Measurements from ENCODE around the gene ZNF407.

The ZNF407 gene

DNA sequence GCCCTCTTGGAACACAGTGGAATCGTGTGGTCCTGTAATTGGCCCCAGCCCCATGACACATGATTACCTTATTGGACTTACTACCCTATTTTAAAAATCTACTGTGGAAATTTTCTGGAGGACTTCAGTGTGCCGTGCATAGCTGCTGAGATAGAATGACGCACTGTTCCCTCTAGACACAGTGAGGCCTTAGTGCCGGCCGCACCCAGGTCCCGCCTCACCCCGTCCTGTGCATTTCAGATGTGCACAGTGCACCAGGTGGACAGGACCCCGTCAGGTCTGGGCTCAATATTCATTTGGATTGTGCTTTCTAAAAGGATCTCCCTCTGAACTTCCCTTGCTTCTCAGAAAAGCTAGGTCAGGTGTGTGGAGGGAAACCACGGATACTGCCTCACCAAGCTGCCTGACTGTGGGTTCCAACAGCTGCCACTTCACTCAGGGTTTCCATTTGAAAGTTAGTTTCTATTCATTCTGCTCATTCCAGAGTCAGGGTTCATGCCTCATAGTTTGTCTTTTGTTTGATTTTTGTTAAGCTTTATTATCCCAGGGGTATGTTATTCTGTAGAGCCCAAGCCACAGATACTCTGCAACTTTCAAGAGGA lies 455.5 kb downstream of the ZNF407 start:
- H3K9ac ChIP-seq: no peak overlapping the region
- no peak overlapping the region for H2AFZ ChIP-seq (ENCODE audit: low read depth)
- no peaks in the 10 kb centered on the region for H4K20me1 ChIP-seq (ENCODE audit: insufficient read depth)
- H3K4me1 ChIP-seq (ENCODE audit: low read depth, poor library complexity, severe bottlenecking): no peaks in the 10 kb centered on the region
- H3K27me3 ChIP-seq (ENCODE audit: insufficient read depth, low read depth): no peaks in the 10 kb centered on the region
- no peak overlapping the region for H3K4me2 ChIP-seq
- TF ChIP-seq, protein P1, sequence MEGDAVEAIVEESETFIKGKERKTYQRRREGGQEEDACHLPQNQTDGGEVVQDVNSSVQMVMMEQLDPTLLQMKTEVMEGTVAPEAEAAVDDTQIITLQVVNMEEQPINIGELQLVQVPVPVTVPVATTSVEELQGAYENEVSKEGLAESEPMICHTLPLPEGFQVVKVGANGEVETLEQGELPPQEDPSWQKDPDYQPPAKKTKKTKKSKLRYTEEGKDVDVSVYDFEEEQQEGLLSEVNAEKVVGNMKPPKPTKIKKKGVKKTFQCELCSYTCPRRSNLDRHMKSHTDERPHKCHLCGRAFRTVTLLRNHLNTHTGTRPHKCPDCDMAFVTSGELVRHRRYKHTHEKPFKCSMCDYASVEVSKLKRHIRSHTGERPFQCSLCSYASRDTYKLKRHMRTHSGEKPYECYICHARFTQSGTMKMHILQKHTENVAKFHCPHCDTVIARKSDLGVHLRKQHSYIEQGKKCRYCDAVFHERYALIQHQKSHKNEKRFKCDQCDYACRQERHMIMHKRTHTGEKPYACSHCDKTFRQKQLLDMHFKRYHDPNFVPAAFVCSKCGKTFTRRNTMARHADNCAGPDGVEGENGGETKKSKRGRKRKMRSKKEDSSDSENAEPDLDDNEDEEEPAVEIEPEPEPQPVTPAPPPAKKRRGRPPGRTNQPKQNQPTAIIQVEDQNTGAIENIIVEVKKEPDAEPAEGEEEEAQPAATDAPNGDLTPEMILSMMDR (conservative IDR thresholded peaks at IDR 0.05; ENCODE audit: low read depth, low read length): no peak
- H3K79me2 ChIP-seq (ENCODE audit: insufficient read depth, low read depth): no peaks in the 10 kb centered on the region
- H3K4me3 ChIP-seq (IDR thresholded peaks at IDR 0.05; ENCODE audit: insufficient read depth, low read depth, low read length): no peak overlapping the region
- no peak overlapping the region for H3K27ac ChIP-seq
- H3K36me3 ChIP-seq (ENCODE audit: insufficient read depth): no peaks in the 10 kb centered on the region

DNA sequence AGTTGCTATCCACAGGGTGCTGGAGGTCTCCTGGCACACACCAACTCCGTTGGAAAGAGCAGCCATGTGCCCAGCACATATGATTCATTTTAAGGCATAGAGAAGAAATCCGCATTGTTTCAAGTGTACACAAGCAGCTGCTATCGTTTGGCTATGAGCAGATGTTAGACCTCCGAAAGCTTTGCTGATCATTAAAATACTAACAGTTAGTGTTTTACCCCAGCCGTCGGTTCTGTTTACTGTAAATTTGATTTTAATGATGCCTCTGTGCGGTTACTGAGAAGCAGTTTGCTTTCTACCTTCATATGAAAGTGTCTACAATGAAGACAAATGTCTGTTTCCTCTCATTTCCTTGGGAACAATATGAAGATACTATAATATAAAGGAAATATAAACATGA lies 456.4 kb downstream of the ZNF407 start:
- Histone ChIP-seq H3K4me3 (IDR thresholded peaks at IDR 0.05; ENCODE audit: insufficient read depth, low read depth, low read length) (no peak overlapping the region), H2AFZ (ENCODE audit: low read depth) (no peak overlapping the region), H3K4me2 (no peak overlapping the region), H3K27ac (no peak overlapping the region), H3K4me1 (ENCODE audit: low read depth, poor library complexity, severe bottlenecking) (no peaks in the 10 kb centered on the region), H3K9ac (no peak overlapping the region), H4K20me1 (ENCODE audit: insufficient read depth) (no peaks in the 10 kb centered on the region), H3K27me3 (ENCODE audit: insufficient read depth, low read depth) (no peaks in the 10 kb centered on the region), H3K79me2 (ENCODE audit: insufficient read depth, low read depth) (no peaks in the 10 kb centered on the region), H3K36me3 (ENCODE audit: insufficient read depth) (no peaks in the 10 kb centered on the region)
- TF ChIP-seq, protein P1 (conservative IDR thresholded peaks at IDR 0.05; ENCODE audit: low read depth, low read length): no peak

DNA sequence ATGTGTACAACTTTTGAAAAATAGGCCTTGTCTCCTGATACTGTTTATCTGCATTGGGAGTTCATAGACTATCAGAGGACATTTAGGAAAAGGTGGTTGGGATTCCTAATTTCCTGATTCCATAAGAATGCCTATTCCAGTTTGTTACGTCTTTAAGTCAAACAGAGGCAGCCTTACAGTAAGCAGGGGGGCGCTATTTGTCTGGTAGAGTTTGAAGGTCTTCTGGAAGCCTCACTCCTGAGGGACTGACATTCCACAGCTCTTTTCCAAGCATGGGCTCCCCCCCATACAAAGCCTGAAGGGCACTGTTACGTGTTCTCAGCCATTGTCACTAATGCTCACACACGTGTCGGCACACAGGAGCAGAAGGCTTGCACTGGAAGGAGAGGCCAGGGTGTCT lies 456.9 kb downstream of the ZNF407 start:
- H3K4me1 ChIP-seq (ENCODE audit: low read depth, poor library complexity, severe bottlenecking): no peaks in the 10 kb centered on the region
- no peaks in the 10 kb centered on the region for H3K79me2 ChIP-seq (ENCODE audit: insufficient read depth, low read depth)
- no peak overlapping the region for H3K27ac ChIP-seq
- H3K36me3 ChIP-seq (ENCODE audit: insufficient read depth): no peaks in the 10 kb centered on the region
- H2AFZ ChIP-seq (ENCODE audit: low read depth): no peak overlapping the region
- H3K4me2 ChIP-seq: no peak overlapping the region
- no peak overlapping the region for H3K9ac ChIP-seq
- no peaks in the 10 kb centered on the region for H4K20me1 ChIP-seq (ENCODE audit: insufficient read depth)
- H3K27me3 ChIP-seq (ENCODE audit: insufficient read depth, low read depth): no peaks in the 10 kb centered on the region
- TF ChIP-seq, protein P1 (conservative IDR thresholded peaks at IDR 0.05; ENCODE audit: low read depth, low read length): no peak
- H3K4me3 ChIP-seq (IDR thresholded peaks at IDR 0.05; ENCODE audit: insufficient read depth, low read depth, low read length): no peak overlapping the region

DNA sequence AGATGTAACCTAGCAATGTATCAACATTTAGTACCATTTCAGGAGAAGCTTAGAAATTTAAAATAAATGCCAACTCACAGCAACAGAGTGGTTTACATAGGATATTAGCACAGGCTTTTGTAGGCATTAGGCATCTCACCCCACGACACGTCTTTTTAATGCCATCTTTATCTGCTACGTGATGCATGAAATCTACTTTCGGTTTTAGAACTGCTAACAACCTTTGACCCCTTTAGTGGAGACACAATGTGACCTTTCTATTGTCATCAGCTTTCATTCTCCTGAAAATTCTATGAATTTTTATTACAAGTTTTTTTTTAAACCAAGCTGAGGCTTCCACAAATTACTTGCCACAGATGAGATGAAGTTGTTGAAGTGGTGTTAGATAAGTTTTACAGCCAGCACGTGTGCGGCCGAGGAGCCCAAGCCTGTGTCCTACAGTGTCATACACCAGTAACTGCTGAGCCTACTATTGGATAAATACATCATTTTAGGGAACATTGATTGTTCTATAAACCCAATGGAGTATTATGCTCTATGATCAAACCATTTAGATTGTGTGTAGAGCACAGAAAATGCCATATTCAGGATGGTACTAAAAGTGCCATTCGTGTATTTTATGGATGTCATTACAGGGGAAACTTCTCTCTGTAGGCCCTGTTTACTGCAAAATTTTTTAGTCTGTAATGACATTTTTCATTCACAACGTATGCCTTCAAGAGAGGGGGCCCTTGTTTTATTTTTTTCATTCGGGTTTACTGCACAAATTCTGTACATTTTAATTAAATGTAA lies 459.7 kb downstream of the ZNF407 start:
- no peak overlapping the region for H3K4me3 ChIP-seq (IDR thresholded peaks at IDR 0.05; ENCODE audit: insufficient read depth, low read depth, low read length)
- no peak overlapping the region for H3K27ac ChIP-seq
- H3K27me3 ChIP-seq (ENCODE audit: insufficient read depth, low read depth): no peaks in the 10 kb centered on the region
- no peak overlapping the region for H3K4me2 ChIP-seq
- H3K79me2 ChIP-seq (ENCODE audit: insufficient read depth, low read depth): no peaks in the 10 kb centered on the region
- TF ChIP-seq, protein P1 (conservative IDR thresholded peaks at IDR 0.05; ENCODE audit: low read depth, low read length): no peak
- H4K20me1 ChIP-seq (ENCODE audit: insufficient read depth): no peaks in the 10 kb centered on the region
- no peaks in the 10 kb centered on the region for H3K36me3 ChIP-seq (ENCODE audit: insufficient read depth)
- no peak overlapping the region for H2AFZ ChIP-seq (ENCODE audit: low read depth)
- H3K9ac ChIP-seq: no peak overlapping the region
- no peaks in the 10 kb centered on the region for H3K4me1 ChIP-seq (ENCODE audit: low read depth, poor library complexity, severe bottlenecking)

Measured in KMS-11 (cell line).